HG03139 (cell line): ENCODE data around the gene RALGAPA2.
A peak's percentile ranks its signal among the peaks of the same experiment; 100 is the strongest.

Source experiments
- ATAC-seq: cut with Tn5 transposase; IDR thresholded peaks from one replicate; pipeline ENCODE4 v1.9.1; 2021; ENCODE audit not compliant: unreplicated experiment

The RALGAPA2 gene

GRCh38 chr20:20712474-20713243 is at the start of gene RALGAPA2:
RALGAPA2 (minus strand) TSS chr20:20712644; CDS start chr20:20712480, 164 bp downstream.
- ATAC-seq: peak; percentile 90

- ATAC-seq: no peak
Observed at GRCh38 chr20:20761301-20761700, 48.9 kb upstream of the RALGAPA2 start.

DNA sequence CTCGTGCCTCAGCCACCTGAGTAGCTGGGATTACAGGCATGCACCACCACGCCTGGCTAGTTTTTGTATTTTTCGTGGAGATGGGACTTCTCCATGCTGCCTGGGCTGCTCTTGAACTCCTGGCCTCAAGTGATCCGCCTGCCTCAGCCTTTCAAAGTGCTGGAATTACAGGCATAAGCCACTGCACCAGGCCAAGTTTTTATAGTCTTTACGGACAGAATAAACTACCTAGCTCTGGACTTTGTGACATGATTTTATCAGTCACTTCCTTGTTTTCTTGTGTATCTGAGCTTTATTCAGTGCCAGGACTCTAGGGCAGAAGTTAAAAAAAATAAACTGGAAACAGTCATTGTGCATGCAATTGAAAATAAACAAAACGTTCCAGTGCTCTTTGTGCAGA is 46.7 kb upstream of the RALGAPA2 start:
- no peak for ATAC-seq

- no peak for ATAC-seq
Observed at GRCh38 chr20:20755674-20756319, 43.4 kb upstream of the RALGAPA2 start.

DNA sequence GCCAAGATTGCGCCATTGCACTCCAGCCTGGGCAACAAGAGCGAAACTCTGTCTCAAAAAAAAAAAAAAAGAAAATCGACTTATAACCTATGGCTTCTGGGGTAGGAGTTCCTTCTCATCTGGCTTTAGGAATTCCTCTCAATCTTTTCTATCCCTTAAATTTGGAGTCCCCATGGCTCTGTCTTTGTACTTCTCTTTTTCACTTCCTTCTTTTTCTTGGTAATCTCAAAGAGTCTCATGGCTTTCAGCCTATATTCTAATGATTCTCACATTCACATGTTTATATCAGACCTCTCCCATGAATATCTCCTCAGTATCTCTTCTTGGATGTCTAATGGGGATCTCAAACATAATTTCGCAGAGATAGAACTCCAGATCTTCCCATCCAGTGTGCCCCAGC is 42.8 kb upstream of the RALGAPA2 start:
- ATAC-seq: no peak

DNA sequence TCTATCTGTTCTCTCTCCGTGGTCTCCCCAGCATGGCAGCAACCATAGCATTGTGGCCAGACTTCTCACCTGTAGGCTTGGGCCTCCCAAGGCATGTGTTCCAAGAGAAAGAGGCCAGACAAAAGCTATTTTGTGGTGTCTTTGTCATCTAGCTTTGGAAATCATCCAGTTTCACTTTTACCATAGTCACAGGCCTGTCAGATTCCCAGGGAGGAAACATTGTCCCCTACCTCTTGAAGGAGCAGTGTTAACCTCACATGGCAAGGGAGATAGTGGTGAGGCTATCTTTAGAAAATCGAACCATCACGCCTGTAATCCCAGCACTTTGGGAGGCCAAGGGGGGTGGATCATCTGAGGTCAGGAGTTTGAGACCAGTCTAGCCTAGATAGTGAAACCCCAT is 42.3 kb upstream of the RALGAPA2 start:
- ATAC-seq: no peak

DNA sequence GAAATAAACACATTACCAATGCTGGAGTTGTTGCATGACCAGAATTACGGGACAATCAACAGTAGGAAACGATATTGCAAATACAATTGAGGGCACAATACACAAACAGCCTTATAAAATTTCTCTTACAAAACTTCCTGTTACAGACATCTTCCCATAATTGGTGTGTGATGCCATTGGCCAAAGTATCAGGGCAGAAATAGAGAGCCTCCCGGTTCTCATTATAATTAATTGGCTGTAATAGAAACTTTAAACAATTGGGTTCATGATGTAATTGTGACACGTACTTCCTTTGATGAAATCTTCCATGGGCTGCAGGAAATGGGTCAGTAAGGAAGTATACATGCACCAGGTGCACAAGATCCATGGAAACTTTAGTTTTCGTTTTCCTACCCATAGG is 40.3 kb upstream of the RALGAPA2 start:
- no peak for ATAC-seq

DNA sequence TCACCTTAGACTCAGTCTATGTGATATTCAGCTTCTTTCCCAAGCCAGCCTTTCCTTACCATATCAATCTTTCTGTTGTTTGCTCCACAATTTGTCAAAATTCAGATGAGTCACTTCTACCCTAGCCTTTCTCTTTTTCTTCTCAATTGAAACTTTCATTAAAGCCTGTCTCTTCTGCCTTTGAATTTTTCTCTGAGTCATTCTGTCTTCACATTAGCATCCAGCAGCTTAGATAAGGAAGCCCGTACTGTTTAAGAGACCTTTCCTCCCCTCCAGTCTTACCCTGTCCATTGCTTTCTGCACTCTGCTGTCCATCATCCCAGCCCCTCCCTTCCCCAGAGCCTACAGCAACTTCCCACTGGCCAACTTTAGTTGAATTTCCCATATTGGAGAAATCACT is 34.9 kb upstream of the RALGAPA2 start:
- ATAC-seq: no peak

- no peak for ATAC-seq
Observed at GRCh38 chr20:20744170-20744725, 31.8 kb upstream of the RALGAPA2 start.

DNA sequence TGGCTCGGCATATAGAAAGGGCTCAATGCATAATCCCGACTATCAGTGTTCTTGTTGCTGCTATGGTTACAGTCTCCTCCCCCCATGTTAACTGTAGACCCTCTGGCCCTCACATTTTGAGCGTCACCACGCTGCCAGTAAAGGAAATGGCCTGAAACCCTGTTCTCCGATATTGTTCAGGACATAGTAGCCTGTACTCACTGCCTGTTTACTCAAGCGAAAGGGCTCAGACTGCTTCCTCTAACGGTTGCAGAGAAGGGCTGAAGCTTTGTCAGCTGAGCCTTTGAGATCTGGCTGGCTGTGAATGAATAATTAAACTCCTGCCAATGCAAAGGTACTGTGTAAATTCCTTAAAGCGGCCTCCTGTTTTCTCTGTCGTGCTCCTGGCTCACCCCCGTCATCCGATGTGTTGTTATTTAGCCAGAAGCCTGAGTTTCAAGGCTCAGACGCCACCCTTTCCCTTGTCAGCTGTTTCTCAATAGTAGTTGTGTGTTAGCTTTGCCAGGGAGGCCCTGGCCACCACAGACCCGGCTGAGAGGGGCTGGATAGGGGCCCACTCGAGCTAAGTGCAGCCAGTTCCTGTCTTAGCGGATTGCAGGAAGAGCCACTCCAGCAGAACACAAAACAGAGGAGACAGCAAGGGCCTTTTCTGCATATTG is 31.2 kb upstream of the RALGAPA2 start:
- ATAC-seq: no peak

GRCh38 chr20:20741087-20742045 is 28.9 kb upstream of the RALGAPA2 start:
- no peak for ATAC-seq

- no peak for ATAC-seq
Observed at GRCh38 chr20:20740541-20740940, 28.1 kb upstream of the RALGAPA2 start.

DNA sequence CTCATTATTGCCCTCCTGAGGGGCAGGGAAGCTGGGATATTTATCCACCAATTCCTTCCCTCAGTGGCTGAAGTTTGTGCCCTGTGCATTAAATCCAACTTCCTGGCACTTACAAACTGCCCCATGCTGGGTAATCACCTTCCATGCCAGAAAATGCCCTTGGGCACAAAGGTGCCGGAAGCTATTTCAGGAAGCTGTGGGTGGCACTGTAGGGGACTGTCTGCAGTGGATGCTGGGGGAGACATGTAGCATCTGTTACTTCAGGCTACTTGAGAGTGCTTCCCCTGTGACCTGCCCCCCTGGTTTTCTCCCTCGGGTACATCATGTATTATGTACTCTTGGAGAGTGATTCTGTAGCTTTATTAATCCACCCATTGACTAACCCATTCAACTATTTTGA is 24.7 kb upstream of the RALGAPA2 start:
- ATAC-seq: no peak

DNA sequence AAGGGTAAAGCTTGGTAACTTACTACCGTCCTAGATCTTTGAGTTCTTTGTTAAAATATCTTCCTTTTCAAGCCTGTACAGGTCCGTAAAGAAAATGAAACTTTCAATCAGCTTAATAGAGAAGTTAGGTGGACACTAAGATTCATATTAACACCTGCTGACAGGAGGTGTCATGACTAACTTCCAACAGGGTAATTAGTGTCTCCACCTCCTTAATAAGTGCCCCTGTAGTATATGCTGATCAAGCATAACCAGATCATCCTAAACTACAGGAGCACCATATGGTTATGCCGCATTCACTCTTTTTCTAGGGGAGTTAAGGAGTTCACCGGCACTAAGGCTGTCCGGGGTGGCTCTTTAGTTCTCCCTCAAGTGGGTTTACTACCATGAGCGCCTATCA is 23.9 kb upstream of the RALGAPA2 start:
- ATAC-seq: no peak

GRCh38 chr20:20734475-20734948 is 22.1 kb upstream of the RALGAPA2 start:
- no peak for ATAC-seq

- ATAC-seq: no peak
Observed at GRCh38 chr20:20733943-20734342, 21.5 kb upstream of the RALGAPA2 start.

- ATAC-seq: no peak
Observed at GRCh38 chr20:20732641-20733040, 20.2 kb upstream of the RALGAPA2 start.

- ATAC-seq: no peak
Observed at GRCh38 chr20:20731945-20732296, 19.5 kb upstream of the RALGAPA2 start.

GRCh38 chr20:20731000-20731944 is 18.8 kb upstream of the RALGAPA2 start:
- no peak for ATAC-seq
